Kidney capillary endothelial cell (primary cell): Measurements from ENCODE around the gene SSR2.
"Not testable (repeated sequence)": the region's sequence is repeated elsewhere in the genome, so short reads cannot be mapped to it uniquely, and the experiment has no call there.

Source experiments
- DNase-seq: peaks from one replicate; pipeline ENCODE4 v3.0.0-alpha.2; 2018; ENCODE audit warnings: low spot score

SSR2 gene

GRCh38 chr1:155993595-155993994, 27.2 kb downstream of the SSR2 start:
- no peak for DNase-seq

GRCh38 chr1:155990005-155990739, 30.6 kb downstream of the SSR2 start:
- DNase-seq, result no peak

- DNase-seq, result peak; percentile 70
Observed at GRCh38 chr1:155989242-155990004, 31.3 kb downstream of the SSR2 start.

- DNase-seq, result not testable (repeated sequence)
Observed at GRCh38 chr1:155984903-155985645, 35.7 kb downstream of the SSR2 start.

GRCh38 chr1:155984341-155984740, 36.4 kb downstream of the SSR2 start:
- no peak for DNase-seq

GRCh38 chr1:155983191-155984024, 37.3 kb downstream of the SSR2 start:
- DNase-seq, result no peak

GRCh38 chr1:155982106-155982505, 38.6 kb downstream of the SSR2 start:
- DNase-seq, result no peak

GRCh38 chr1:155981266-155982088, 39.3 kb downstream of the SSR2 start:
- no peak for DNase-seq

- DNase-seq, result no peak
Observed at GRCh38 chr1:155979597-155980343, 41.0 kb downstream of the SSR2 start.

- DNase-seq, result no peak
Observed at GRCh38 chr1:155978973-155979429, 41.8 kb downstream of the SSR2 start.

- no peak for DNase-seq
Observed at GRCh38 chr1:155978325-155978972, 42.3 kb downstream of the SSR2 start, which contains the start of gene ARHGEF2. TSS of gene ARHGEF2 (minus strand) at chr1:155978547. CDS start at chr1:155978427, 120 bp downstream.

- DNase-seq, result no peak
Observed at GRCh38 chr1:155977690-155978324, 42.9 kb downstream of the SSR2 start.

GRCh38 chr1:155976913-155977689, 43.6 kb downstream of the SSR2 start:
- DNase-seq, result no peak

- DNase-seq, result no peak
Observed at GRCh38 chr1:155976062-155976912, 44.5 kb downstream of the SSR2 start.

- DNase-seq, result no peak
Observed at GRCh38 chr1:155975375-155976061, 45.2 kb downstream of the SSR2 start.
